ENCODE data around the gene HEPHL1. TPM values are rescaled to one million over a fixed set of nuclear protein-coding genes. Genes with fewer than 3 reads are reported as not detected.
"Not testable (repeated sequence)": the region's sequence is repeated elsewhere in the genome, so short reads cannot be mapped to it uniquely, and the experiment has no call there.

The HEPHL1 gene
- total RNA-seq, 4 donors from 2014 or later: 0.32 to 15.2 (median 2.2) TPM

DNA sequence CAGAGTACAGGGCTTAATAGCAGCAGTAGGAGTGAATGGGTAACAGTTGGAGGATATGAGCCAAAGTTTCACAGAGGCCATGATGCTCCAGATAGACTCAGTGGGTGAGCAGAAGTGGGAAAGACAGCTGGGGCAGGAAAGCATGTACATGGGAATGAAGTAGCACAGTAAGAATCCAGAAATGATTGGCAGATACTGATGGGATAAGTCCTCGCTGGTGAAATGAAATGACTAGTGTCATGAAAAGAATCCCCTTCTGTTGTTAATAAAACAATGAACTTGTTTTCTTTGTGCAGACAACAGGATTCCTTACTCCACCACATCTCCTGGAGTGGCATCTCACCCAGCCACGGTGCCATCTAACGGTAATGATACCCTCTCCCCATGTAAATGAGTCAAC lies 90.1 kb downstream of the HEPHL1 start:
- Histone ChIP-seq H3K4me3 (no peak overlapping the region), H3K36me3 (no peaks in the 10 kb centered on the region), H3K9me3 (no peaks in the 10 kb centered on the region), H3K27me3 (no peaks in the 10 kb centered on the region), H3K4me1 (no peaks in the 10 kb centered on the region), H3K27ac (no peak overlapping the region)
- no peak for DNase-seq (ENCODE audit: low spot score in 2 of 2)
- TF ChIP-seq POLR2AphosphoS5 (IDR thresholded peaks at IDR 0.05) (no peak), POLR2A (IDR thresholded peaks at IDR 0.05) (no peak), EP300 (IDR thresholded peaks at IDR 0.05) (no peak)
- TF ChIP-seq, protein P1, sequence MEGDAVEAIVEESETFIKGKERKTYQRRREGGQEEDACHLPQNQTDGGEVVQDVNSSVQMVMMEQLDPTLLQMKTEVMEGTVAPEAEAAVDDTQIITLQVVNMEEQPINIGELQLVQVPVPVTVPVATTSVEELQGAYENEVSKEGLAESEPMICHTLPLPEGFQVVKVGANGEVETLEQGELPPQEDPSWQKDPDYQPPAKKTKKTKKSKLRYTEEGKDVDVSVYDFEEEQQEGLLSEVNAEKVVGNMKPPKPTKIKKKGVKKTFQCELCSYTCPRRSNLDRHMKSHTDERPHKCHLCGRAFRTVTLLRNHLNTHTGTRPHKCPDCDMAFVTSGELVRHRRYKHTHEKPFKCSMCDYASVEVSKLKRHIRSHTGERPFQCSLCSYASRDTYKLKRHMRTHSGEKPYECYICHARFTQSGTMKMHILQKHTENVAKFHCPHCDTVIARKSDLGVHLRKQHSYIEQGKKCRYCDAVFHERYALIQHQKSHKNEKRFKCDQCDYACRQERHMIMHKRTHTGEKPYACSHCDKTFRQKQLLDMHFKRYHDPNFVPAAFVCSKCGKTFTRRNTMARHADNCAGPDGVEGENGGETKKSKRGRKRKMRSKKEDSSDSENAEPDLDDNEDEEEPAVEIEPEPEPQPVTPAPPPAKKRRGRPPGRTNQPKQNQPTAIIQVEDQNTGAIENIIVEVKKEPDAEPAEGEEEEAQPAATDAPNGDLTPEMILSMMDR (IDR thresholded peaks at IDR 0.05): no peak
- WGBS: 85% methylated on average over 3 of the region's 3 CpGs

GRCh38 chr11:94111660-94112059 lies 90.5 kb downstream of the HEPHL1 start:
- 55% methylated on average over 3 of the region's 3 CpGs for WGBS
- no peak overlapping the region for H3K27ac ChIP-seq

DNA sequence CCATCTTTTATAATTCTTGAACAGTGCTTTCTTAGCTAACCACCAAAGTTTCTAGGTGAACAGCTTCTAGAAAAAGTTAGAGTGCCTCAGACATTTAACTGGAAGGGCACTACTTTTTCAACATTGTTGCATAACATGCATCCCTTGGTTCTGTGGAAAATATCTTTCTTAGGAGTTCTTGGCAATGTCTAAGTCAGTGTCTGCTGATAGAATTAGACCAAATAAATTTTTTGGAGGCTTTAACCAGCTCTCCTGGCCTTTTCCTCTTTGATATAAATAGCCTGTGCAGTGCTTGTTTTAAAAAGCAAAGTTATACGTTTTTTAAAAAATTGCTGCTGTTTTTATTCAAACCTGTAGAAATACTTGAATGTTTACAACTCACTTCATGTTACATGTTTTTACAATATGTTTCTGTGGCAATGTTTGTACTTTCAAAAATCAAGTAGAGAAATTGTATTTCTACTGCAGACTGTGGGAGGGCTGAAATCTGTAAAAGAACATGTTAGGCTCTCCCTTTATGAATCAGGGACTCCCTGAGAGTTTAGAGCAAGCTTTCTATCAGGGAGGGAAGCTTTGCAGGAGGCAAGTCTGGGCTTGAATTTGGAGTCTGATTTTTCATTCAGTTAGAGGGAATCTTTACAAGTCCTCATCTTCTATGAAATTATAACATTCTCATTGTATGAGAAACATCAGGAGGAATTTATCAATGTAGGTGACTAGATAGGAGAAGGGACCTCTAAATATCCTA lies 91.2 kb downstream of the HEPHL1 start:
- H3K4me3 ChIP-seq: no peak overlapping the region
- H3K27ac ChIP-seq: no peak overlapping the region
- no peaks in the 10 kb centered on the region for H3K27me3 ChIP-seq
- H3K9me3 ChIP-seq: no peaks in the 10 kb centered on the region
- TF ChIP-seq, protein P1 (IDR thresholded peaks at IDR 0.05): no peak
- TF ChIP-seq POLR2AphosphoS5 (IDR thresholded peaks at IDR 0.05) (no peak), EP300 (IDR thresholded peaks at IDR 0.05) (no peak), POLR2A (IDR thresholded peaks at IDR 0.05) (no peak)
- WGBS: 44% methylated on average over 1 of the region's 1 CpG
- DNase-seq (ENCODE audit: low spot score in 2 of 2): no peak
- H3K4me1 ChIP-seq: no peaks in the 10 kb centered on the region
- no peaks in the 10 kb centered on the region for H3K36me3 ChIP-seq

More at GRCh38 chr11:94111660-94112059, 90.5 kb downstream of the HEPHL1 start:
- Histone ChIP-seq H3K4me3 (no peak overlapping the region), H3K4me1 (no peaks in the 10 kb centered on the region), H3K9me3 (no peaks in the 10 kb centered on the region), H3K27me3 (no peaks in the 10 kb centered on the region), H3K36me3 (no peaks in the 10 kb centered on the region)
- TF ChIP-seq EP300 (IDR thresholded peaks at IDR 0.05): no peak
- no peak for TF ChIP-seq POLR2A (IDR thresholded peaks at IDR 0.05)
- TF ChIP-seq, protein P1 (IDR thresholded peaks at IDR 0.05): no peak
- TF ChIP-seq POLR2AphosphoS5 (IDR thresholded peaks at IDR 0.05): no peak
- no peak for DNase-seq (ENCODE audit: low spot score in 2 of 2)

DNA sequence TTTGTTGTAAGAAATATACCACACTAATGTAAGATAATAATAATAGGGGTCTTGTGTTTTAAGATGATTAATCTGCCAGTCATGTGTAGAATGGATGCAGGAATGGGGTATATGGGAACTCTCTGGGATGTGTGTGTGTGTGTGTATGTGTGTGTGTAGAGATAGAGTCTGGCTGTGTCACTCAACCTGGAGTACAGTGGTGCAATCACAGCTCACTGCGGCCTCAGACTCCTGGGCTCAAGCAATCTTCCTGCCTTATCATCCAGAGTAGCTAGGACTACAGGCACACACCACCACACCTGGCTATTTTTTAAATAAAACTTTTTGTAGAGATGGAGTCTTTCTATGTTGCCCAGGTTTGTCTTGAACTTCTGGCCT lies 96.0 kb downstream of the HEPHL1 start:
- H3K4me1 ChIP-seq: no peaks in the 10 kb centered on the region
- TF ChIP-seq POLR2AphosphoS5 (IDR thresholded peaks at IDR 0.05) (no peak), POLR2A (IDR thresholded peaks at IDR 0.05) (no peak), EP300 (IDR thresholded peaks at IDR 0.05) (no peak)
- TF ChIP-seq, protein P1 (IDR thresholded peaks at IDR 0.05): no peak
- no peak for DNase-seq (ENCODE audit: low spot score in 2 of 2)
- H3K9me3 ChIP-seq: no peaks in the 10 kb centered on the region
- no peaks in the 10 kb centered on the region for H3K36me3 ChIP-seq
- no peak overlapping the region for H3K27ac ChIP-seq
- H3K27me3 ChIP-seq: no peaks in the 10 kb centered on the region
- WGBS: 95% methylated on average over 1 of the region's 1 CpG
- no peak overlapping the region for H3K4me3 ChIP-seq

DNA sequence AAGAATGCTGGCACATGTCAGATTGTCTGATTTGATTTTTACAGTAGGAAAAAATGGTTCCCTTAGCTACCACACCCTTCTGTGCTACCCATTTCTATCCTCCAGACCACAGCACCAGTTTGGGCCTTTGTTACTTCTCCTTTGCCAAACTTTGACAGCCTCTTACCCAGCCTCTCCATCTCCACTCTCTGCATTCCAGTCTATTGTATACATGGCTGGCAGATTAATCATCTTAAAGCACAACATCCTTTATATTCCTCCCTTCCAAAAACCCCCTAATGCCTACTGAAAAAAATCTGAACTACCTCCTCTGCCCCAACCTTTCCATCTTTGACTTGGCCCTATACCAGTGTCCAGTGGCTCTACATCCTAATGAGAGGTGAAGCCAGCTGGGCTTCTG lies 96.7 kb downstream of the HEPHL1 start:
- DNase-seq (ENCODE audit: low spot score in 2 of 2): no peak
- no peaks in the 10 kb centered on the region for H3K27me3 ChIP-seq
- H3K4me1 ChIP-seq: no peaks in the 10 kb centered on the region
- H3K4me3 ChIP-seq: no peak overlapping the region
- TF ChIP-seq POLR2AphosphoS5 (IDR thresholded peaks at IDR 0.05): no peak
- no peak for TF ChIP-seq EP300 (IDR thresholded peaks at IDR 0.05)
- TF ChIP-seq, protein P1 (IDR thresholded peaks at IDR 0.05): no peak
- no peak for TF ChIP-seq POLR2A (IDR thresholded peaks at IDR 0.05)
- no peaks in the 10 kb centered on the region for H3K36me3 ChIP-seq
- no peak overlapping the region for H3K27ac ChIP-seq
- no peaks in the 10 kb centered on the region for H3K9me3 ChIP-seq

- 92% methylated on average over 6 of the region's 6 CpGs for WGBS
- DNase-seq (ENCODE audit: low spot score in 2 of 2); H3K27me3 ChIP-seq; H3K9me3 ChIP-seq; H3K27ac ChIP-seq; H3K4me1 ChIP-seq; H3K4me3 ChIP-seq; H3K36me3 ChIP-seq: not testable (repeated sequence)
These were observed 98.5 kb downstream of the HEPHL1 start for GRCh38 chr11:94119676-94120075.

DNA sequence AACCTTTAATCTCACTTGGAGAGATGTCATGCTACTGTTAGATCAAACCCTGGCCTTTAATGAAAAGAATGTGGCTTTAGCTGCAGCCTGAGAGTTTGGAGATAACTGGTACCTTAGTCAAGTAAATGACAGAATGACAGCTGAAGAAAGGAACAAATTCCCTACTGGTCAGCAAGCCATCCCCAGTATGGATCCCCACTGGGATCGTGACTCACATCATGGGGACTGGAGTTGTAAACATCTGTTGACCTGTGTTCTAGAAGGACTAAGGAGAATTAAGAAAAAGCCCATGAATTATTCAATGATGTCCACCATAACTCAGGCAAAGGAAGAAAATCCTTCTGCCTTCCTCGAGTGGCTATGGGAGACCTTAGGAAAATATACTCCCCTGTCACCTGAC lies 99.4 kb downstream of the HEPHL1 start:
- not testable (repeated sequence) for H3K9me3 ChIP-seq; H3K4me3 ChIP-seq; H3K27me3 ChIP-seq; H3K27ac ChIP-seq; H3K4me1 ChIP-seq; DNase-seq (ENCODE audit: low spot score in 2 of 2); H3K36me3 ChIP-seq
- WGBS: 84% methylated on average over 2 of the region's 2 CpGs

Measured in suprapubic skin (tissue), 4 donors.